HFF-Myc (cell line): Measurements from ENCODE around the gene SEC24D.

Source experiments
- DNase-seq: peaks from one replicate; pipeline ENCODE4 v3.0.0-alpha.2; 2011; ENCODE audit warnings: low read depth; ENCODE audit errors: extremely low read depth
- H3K4me3 ChIP-seq: replicated peaks from 2 replicates; pipeline ENCODE4 v1.5.1; 2011; ENCODE audit warnings: low read depth, mild to moderate bottlenecking, control low read depth, low read length
- CTCF ChIP-seq: IDR thresholded peaks from 2 replicates; pipeline ENCODE4 v1.5.1; 2012; ENCODE audit warnings: mild to moderate bottlenecking, low read depth, low read length, control low read depth; ENCODE audit errors: missing control alignments

SEC24D gene

GRCh38 chr4:118714682-118715081 is 121.2 kb downstream of the SEC24D start:
- DNase-seq: no peak
- H3K4me3 ChIP-seq: no peak overlapping the region
- no peak for TF ChIP-seq CTCF

GRCh38 chr4:118712872-118713271 is 123.1 kb downstream of the SEC24D start:
- no peak overlapping the region for H3K4me3 ChIP-seq
- no peak for TF ChIP-seq CTCF
- no peak for DNase-seq

GRCh38 chr4:118711052-118711451 is 124.9 kb downstream of the SEC24D start:
- H3K4me3 ChIP-seq: no peak overlapping the region
- no peak for TF ChIP-seq CTCF
- DNase-seq: no peak

- TF ChIP-seq CTCF: no peak
- H3K4me3 ChIP-seq: no peak overlapping the region
- DNase-seq: no peak
Observed at GRCh38 chr4:118703118-118703517, 132.8 kb downstream of the SEC24D start.

GRCh38 chr4:118684873-118685811 is 150.8 kb downstream of the SEC24D start, which contains the start of gene METTL14:
Gene METTL14 (plus strand): TSS chr4:118685392. CDS start chr4:118685535, 143 bp downstream.
- no peak for TF ChIP-seq CTCF
- DNase-seq: peak; percentile 79
- peak within 1 kb of the TSS; percentile 73 for H3K4me3 ChIP-seq

- no peak overlapping the region for H3K4me3 ChIP-seq
- no peak for DNase-seq
- TF ChIP-seq CTCF: no peak
Observed at GRCh38 chr4:118683513-118683912, 152.4 kb downstream of the SEC24D start.
